Epithelial cell of esophagus (primary cell): ENCODE measurements around the gene SKIDA1.

Source experiments
- DNase-seq: peaks from one replicate; pipeline ENCODE4 v3.0.0; 2010; ENCODE audit warnings: low read depth
- H3K4me3 ChIP-seq: 2 replicates; pipeline ENCODE4 v1.5.1; 2011; ENCODE audit warnings: mild to moderate bottlenecking, low read length, control low read depth
- CTCF ChIP-seq: IDR thresholded peaks from 2 replicates; pipeline ENCODE4 v1.5.1; 2011; ENCODE audit warnings: low read depth, mild to moderate bottlenecking, low read length, control low read depth, inconsistent platforms; ENCODE audit not compliant: insufficient read depth; ENCODE audit errors: missing control alignments

Gene SKIDA1

GRCh38 chr10:21515361-21516241 is 9.9 kb downstream of the SKIDA1 start:
- no peak for TF ChIP-seq CTCF
- DNase-seq = no peak
- H3K4me3 ChIP-seq = peak overlapping the region; percentile 51

GRCh38 chr10:21514818-21515351 is 10.6 kb downstream of the SKIDA1 start:
- DNase-seq = no peak
- no peak for TF ChIP-seq CTCF
- H3K4me3 ChIP-seq = no peak overlapping the region

- TF ChIP-seq CTCF = no peak
- no peak for DNase-seq
- no peak overlapping the region for H3K4me3 ChIP-seq
Measured at GRCh38 chr10:21514129-21514817, 11.2 kb downstream of the SKIDA1 start.

- no peak for DNase-seq
- no peak overlapping the region for H3K4me3 ChIP-seq
- TF ChIP-seq CTCF = no peak
Measured at GRCh38 chr10:21513405-21513788, 12.1 kb downstream of the SKIDA1 start.

- TF ChIP-seq CTCF = no peak
- H3K4me3 ChIP-seq = no peak overlapping the region
- DNase-seq = no peak
Measured at GRCh38 chr10:21512573-21513404, 12.7 kb downstream of the SKIDA1 start.

- no peak for DNase-seq
- no peak for TF ChIP-seq CTCF
- H3K4me3 ChIP-seq = no peak overlapping the region
Measured at GRCh38 chr10:21511946-21512572, 13.4 kb downstream of the SKIDA1 start.
